GM19099 (cell line): Measurements from ENCODE around the gene CAPN11.
A peak's percentile ranks its signal among the peaks of the same experiment; 100 is the strongest.

Experiments used
- POLR2A ChIP-seq: IDR thresholded peaks from 3 replicates; pipeline ENCODE4 v1.6.1; 2011; ENCODE audit warnings: low read depth; ENCODE audit not compliant: insufficient read length; ENCODE audit errors: extremely low read depth

CAPN11 gene

DNA sequence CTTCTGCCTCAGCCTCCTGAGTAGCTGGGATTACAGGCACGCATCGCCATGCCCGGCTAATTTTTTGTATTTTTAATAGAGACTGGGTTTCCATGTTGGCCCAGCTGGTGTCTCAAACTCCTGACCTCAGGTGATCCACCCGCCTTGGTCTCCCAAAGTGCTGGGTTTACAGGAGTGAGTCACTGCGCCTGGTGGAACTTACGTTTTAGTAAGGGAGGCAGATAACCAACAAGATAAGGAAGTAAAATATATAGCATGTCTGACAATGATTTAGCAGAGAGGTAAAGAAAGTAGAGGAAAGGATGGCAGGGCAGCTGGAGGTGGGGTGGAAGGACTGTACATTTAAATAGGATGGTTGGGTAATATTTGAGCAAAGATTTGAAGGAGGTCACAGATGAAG lies 45.3 kb downstream of the CAPN11 start:
- TF ChIP-seq POLR2A, result no peak

DNA sequence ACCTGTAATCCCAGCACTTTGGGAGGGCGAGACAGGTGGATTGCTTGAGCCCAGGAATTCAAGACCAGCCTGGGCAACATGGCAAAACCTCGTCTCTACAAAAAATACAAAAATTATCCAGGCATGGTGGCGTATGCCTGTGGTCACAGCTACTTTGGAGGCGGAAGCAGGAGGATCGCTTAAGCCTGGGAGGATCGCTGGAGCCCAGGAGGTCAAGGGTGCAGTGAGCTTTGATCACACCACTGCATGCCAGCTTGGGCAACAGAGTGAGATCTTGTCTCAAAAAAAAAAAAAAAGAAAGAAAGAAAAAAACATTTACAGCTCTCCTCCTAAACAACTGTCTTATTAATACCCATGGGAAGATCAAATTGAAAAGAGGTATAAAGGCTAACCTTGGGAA lies 49.3 kb downstream of the CAPN11 start:
- no peak for TF ChIP-seq POLR2A

DNA sequence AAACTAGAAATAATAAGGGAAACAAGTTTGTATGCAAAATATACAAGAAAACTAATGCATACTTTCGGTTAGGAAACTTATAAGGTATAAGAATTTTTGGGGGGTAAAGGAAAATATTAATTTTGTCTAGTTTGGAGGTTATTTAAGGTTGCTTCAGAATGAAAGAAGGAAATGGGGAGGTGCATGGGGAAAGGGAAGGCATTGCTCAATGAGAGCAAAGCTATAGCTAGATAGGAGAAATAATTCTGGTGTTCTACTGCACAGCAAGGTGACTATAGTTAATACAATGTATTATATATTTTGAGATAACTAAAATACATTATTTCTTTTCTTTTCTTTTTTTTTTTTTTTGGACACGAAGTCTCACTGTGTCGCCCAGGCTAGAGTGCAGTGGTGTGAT lies 52.7 kb downstream of the CAPN11 start:
- TF ChIP-seq POLR2A, result no peak

DNA sequence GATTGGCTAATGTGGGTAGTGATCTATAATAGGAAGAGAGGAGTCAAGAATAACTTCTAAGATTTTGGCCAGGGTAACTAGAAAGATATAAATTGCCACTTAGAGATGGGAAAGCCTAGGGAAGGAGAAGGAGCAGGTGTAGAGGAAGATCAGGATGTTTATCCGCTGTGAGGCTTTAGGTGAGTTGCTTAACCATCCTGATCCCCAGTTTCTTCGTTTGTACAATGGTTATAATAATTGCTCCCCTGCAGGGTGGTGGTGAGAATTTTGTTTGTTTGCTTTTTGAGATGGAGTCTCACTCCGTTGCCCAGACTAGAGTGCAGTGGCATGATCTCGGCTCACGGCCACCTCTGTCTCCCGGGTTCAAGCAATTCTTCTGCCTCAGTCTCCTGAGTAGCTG lies 55.7 kb downstream of the CAPN11 start:
- no peak for TF ChIP-seq POLR2A

DNA sequence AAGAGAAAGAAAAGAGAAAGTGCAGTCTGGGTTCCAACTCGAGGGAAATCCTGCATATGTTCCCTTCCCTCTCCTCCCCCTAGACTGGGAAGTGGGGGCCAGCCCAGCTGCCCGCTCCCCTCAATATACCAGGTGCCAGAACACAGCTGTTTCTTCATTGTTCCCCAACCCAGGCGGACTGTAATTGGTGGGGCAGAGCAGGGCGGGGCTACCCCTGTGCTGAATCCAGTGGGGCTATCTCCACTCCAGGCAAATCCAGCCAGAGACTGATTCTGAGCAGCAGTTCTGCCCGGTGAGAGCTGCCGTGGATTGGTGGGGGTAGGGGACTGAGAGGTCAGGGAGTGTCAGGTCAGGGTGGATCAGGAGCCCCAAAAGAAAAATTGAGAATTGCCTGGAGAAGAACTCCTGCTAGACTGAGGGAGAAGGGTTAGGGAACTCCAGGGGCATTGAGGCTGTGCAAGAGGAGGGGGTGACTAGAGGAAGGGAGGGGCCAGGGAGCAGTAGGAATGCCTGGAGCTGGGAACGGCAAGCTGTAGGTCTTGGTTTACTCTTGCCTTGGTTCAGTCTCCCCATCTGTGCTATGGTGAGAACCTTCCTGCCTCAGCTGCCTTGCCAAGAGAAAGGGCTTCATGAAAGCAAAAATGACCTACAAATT lies 58.2 kb downstream of the CAPN11 start, which contains the start of gene MYMX:
TSS of gene MYMX (plus strand) at position 250 of the 655 bp plus-strand sequence. CDS start 546 bp downstream, outside the sequence.
- no peak for TF ChIP-seq POLR2A

DNA sequence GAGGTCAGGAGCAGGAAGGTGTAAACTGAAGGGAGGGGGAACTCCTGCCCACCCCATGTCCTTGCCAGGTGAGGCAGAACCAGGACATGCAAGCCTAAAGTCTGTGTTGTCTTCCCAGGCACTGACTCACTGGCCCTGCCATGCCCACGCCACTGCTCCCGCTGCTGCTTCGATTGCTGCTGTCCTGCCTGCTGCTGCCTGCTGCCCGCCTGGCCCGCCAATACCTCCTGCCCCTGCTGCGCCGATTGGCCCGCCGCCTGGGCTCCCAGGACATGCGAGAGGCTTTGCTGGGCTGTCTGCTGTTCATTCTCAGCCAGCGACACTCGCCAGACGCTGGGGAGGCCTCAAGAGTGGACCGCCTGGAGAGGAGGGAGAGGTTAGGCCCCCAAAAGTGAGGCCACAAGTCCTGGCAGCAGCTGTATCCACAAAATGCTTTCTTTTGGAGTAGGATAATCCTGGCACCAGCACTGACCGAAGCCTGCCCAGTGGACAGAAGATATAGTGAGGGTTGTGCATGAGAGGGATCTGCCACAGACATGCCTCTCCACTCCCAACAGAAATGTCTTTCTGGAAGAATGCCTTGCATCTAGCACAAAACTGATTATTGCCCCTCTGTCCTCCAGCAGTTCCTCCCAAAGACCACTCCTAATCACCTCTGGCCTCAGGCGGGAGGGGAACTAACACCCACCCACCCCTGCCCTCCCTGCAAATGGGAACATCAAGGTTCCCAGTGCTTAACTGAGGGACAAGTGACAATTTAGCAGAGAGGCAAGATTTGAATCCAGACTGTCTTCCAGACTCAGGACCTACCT lies 58.9 kb downstream of the CAPN11 start:
- TF ChIP-seq POLR2A, result no peak

DNA sequence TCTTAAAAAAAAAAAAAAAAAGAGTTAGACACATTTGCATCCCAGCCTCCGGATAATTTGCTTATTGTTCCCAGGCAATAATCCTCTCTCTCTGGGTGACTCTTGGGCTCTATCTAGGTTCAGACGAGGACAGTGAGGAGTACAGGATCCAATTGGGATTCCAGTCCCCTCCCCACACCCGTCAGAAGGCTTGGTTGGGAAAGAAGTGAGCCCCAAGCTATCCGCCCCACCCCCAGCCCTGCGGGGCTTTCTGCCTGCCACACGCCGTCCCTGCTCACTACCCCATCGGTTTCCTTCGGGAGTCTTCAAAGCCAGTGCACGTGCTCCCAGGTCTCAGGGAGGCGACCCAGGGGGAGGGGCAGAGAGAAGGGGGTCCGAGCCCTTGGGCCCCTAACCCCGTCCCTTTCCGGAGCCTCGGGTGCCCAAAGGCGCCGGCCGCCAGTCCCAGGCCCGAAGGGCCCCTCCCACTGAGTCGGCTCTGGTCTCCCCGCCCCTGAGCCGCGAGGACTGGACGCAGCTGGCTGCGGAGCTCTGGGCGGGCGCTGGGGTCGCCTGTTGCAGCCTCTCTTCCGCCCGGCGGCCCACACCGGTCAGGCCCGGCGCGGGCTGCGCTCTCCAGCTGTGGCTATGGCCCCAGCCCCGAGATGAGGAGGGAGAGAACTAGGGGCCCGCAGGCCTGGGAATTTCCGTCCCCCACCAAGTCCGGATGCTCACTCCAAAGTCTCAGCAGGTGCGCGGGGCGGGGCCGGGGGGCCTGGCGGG lies 60.6 kb downstream of the CAPN11 start:
- TF ChIP-seq POLR2A, result peak; percentile 80

DNA sequence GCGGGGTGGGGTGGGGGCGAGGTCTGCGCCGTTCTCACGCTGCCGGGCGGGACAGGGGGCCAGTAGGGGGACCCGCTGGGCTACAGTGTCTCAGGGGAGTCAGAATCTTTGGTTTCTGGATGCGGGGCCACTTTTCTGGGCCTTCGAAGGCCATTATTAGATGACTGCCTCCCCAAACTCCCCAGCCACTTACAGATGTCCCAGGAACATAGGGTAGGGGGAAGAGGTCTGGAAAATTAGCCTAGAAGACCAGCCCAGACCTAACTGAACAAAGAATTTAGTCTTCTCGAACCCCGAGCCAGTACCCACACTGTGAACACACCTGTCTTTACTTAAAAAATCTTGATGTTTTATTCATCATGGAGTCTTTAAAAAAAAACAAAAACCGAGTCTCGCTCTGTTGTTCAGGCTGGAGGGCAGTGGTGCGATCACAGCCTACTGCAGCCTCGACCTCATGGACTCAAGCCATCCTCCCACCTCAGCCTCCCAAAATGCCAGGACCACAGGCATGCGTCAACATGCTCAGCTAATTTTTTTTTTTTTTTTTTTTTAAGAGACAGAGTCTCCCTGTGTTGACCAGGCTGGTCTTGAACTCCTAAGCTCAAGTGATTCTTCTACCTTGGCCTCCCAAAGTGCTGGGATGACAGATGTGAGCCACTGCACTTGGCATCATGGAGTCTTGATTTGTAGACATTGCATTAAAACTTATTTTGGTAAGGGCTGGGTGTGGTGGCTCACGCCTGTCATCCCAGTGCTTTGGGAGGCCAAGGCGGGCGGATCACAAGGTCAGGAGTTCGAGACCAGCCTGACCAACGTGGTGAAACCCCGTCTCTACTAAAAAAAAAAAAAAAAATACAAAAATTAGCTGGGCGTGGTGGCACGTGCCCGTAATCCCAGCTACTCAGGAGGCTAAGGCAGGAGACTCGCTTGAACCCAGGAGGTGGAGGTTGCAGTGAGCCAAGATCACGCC lies 61.5 kb downstream of the CAPN11 start:
- no peak for TF ChIP-seq POLR2A

DNA sequence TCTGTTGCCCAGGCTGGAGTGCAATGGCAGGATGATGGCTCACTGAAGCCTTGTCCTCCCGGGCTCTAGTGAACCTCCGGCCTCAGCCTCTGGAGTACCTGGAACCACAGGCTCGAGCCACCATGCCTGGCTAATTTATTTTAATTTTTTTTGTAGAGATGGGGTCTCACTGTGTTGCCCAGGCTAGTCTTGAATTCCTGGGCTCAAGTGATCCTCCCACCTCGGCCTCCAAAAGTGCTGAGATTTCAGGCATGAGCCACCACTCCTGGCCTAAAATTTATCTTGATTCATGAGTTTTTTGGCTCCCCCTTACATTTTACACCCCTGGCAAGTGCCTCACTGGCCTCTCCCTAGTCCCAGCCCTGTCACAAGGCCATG lies 62.3 kb downstream of the CAPN11 start:
- no peak for TF ChIP-seq POLR2A

DNA sequence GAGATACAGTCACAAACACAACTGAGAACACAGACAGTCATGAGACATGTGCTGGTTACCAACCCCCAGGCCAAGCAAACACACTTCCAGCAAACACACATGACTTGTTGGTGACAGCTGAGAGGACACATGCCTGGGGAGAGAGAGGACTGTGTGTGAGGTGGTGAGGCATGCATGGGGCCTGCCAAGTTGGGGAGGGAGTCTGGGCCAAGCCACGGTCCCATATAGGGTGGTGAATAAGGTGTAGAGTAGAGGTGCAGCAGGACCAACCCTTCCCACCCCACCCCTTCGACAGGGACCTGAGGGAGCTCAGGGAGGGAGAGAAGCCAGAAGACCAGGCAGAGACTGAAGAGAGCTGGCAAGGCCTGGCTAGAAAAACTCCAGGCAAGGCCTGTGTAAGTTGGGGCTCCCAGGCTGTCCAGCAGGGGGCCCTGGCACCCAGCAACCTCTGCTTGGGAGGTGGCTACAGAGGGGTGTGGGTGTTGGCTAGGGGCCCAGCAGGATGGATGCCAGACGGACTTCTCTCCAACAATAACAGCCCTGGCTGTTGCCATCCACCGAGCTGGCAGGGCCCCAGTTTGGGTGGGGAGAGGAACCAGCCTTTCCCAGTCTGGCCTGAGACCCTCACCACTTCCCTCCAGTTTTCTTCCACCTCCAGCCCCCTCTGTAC lies 62.8 kb downstream of the CAPN11 start:
- no peak for TF ChIP-seq POLR2A

DNA sequence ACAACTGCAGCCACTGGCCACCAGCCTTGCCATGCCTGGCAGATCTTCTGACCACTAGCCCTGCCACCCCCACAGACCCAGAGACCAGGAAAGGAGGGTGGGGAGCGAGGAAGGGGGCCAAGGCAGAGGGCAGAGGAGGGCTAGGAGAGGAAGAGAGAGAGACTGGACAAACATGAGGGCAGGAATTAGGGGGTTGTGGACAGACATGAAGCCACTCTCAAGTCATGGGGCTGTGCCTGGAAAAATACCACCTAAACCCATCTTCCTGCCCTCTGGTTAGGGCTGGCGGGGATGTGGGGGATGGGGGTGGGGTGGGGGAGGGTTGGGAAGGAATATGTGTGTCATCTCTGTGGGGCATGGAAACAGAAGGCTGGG lies 63.3 kb downstream of the CAPN11 start:
- TF ChIP-seq POLR2A, result no peak

DNA sequence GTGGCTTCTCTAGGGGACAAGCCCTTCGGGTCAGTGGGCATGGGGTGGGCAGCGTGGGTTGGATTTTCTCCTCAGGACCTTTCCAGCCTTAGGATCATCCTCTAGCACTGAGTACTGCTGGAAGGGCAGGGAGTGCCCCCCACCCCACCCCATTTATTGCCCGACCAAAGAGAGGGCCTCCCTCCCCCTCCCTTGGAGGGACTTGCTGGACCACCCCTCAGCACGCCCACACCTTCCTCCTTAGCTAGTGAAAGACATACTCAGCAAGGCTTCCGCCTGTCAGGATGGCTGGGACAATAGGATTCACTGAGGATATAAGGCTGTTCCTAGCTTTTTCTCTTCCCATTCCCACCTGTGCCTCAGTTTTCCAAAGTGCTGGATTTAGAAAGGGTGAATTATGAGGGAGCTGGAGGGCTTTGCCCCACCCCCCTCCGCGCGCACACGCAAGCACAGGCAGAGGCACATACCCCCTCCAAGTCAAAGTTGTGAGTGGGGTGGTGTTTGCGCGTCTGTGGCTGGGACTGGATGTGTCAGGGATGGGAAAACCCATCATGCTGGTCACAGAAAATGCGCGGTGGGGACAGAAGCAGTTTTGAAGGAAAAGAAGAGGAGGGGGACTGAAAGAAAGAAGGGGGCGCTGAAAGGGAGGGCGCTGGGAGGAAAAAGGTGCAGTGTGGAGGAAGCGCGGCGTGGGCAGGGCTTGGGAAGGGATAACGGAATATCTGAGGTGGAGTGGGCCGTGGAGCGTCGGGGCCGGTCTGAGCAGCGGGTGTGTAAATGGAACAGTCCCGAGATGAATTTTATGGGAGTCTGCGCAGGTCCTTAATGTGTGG lies 64.1 kb downstream of the CAPN11 start:
- no peak for TF ChIP-seq POLR2A
